Activated CD8-positive, alpha-beta T cell treated with anti-CD3 and anti-CD28 coated beads for 36 hours (primary cell): ENCODE data around the gene ATXN7L1. TPM values are rescaled to one million over a fixed set of nuclear protein-coding genes. Genes with fewer than 3 reads are reported as not detected.

Experiments used
- ATAC-seq: fragments of 200-7000 bp; cut with Tn5 transposase; one replicate; pipeline ENCODE4 v1.10.0; 2021; ENCODE audit warnings: mild to moderate bottlenecking, moderate library complexity
- CTCF ChIA-PET: fragments of 350-600 bp; sonication (Branson Sonifier 250); formaldehyde crosslinking; loops from one replicate; lab custom pipeline; 2021; ENCODE audit warnings: antibody characterized with exemption; lab: Charles Lee
- POLR2A ChIA-PET: fragments of 350-600 bp; sonication (Branson Sonifier 250); formaldehyde crosslinking; loops from one replicate; lab custom pipeline; 2021; ENCODE audit warnings: antibody characterized with exemption; lab: Charles Lee
- DNase-seq: peaks from one replicate; pipeline ENCODE4 v3.0.0-alpha.2; 2020
- H3K27ac Mint-ChIP-seq: one replicate; pipeline ENCODE4 v1.8.0; 2021; ENCODE audit warnings: mild to moderate bottlenecking, mixed read lengths
- H3K27me3 Mint-ChIP-seq: one replicate; pipeline ENCODE4 v1.8.0; 2021; ENCODE audit warnings: mixed read lengths
- H3K36me3 Mint-ChIP-seq: one replicate; pipeline ENCODE4 v1.8.0; 2021; ENCODE audit warnings: low read depth, mixed read lengths
- H3K4me1 Mint-ChIP-seq: one replicate; pipeline ENCODE4 v1.8.0; 2021; ENCODE audit warnings: low read depth, mixed read lengths
- H3K4me3 Mint-ChIP-seq: one replicate; pipeline ENCODE4 v1.8.0; 2021; ENCODE audit warnings: mild to moderate bottlenecking, moderate library complexity, mixed read lengths
- H3K9me3 Mint-ChIP-seq: one replicate; pipeline ENCODE4 v1.8.0; 2021; ENCODE audit warnings: mixed read lengths
- intact Hi-C: fragments of 100-400 bp; cut with micrococcal nuclease; formaldehyde crosslinking; loops from one replicate; pipeline ENCODE4 v1.10.0; 2022
- total RNA-seq, 2 experiments: library from RNA; stranded (reverse); gene quantifications; one replicate each; pipeline ENCODE4 v1.2.3, GENCODE V29; 2021
- TF ChIP-seq, protein P1 (sequence below): fragments of 200-600 bp; IDR thresholded peaks from one replicate; pipeline ENCODE4 v1.8.0; 2022; ENCODE audit warnings: antibody characterized with exemption, mild to moderate bottlenecking

ATXN7L1 gene
- total RNA-seq, 2 experiments from 2014 or later = 4.8 to 5.3 TPM

DNA sequence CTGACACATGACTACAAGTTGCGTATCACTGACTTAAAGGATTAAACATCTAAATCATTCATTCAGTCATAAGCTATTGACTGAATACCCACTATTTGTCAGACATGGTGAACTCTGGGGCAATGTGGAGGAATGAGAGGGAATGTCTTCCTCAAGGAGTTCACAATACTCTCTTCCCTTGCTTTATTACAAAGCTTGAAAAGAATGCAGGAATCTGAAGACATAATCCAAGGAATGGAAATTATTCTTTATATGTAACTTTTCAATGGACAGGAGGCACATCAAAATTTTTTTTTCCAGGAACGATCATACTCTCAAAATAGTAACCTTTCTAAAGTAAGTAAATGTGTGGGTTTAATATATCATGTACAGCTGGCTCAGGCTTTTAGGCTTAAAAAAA, 111.9 kb downstream of the ATXN7L1 start:
- no peak overlapping the region for H3K4me3 Mint-ChIP-seq
- POLR2A ChIA-PET = no interaction called here
- TF ChIP-seq, protein P1, sequence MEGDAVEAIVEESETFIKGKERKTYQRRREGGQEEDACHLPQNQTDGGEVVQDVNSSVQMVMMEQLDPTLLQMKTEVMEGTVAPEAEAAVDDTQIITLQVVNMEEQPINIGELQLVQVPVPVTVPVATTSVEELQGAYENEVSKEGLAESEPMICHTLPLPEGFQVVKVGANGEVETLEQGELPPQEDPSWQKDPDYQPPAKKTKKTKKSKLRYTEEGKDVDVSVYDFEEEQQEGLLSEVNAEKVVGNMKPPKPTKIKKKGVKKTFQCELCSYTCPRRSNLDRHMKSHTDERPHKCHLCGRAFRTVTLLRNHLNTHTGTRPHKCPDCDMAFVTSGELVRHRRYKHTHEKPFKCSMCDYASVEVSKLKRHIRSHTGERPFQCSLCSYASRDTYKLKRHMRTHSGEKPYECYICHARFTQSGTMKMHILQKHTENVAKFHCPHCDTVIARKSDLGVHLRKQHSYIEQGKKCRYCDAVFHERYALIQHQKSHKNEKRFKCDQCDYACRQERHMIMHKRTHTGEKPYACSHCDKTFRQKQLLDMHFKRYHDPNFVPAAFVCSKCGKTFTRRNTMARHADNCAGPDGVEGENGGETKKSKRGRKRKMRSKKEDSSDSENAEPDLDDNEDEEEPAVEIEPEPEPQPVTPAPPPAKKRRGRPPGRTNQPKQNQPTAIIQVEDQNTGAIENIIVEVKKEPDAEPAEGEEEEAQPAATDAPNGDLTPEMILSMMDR = no peak
- no peak for DNase-seq
- H3K27ac Mint-ChIP-seq = no peak overlapping the region
- H3K36me3 Mint-ChIP-seq = no peaks in the 10 kb centered on the region
- H3K9me3 Mint-ChIP-seq = no peaks in the 10 kb centered on the region
- CTCF ChIA-PET = interaction anchor here (0.9 to 10.2 kb wide), 13 partner anchors 13 to 282 kb away, joined by 3 to 85 read pairs (median 4); no protein-coding TSS in a partner anchor
- intact Hi-C loops = loop anchor here (5.0 kb wide), 2 partner anchors 113 to 243 kb away; partner anchors contain the start of gene ATXN7L1
- ATAC-seq = no peak
- H3K27me3 Mint-ChIP-seq = no peaks in the 10 kb centered on the region
- peaks cover 34% of the 10 kb centered on the region for H3K4me1 Mint-ChIP-seq

DNA sequence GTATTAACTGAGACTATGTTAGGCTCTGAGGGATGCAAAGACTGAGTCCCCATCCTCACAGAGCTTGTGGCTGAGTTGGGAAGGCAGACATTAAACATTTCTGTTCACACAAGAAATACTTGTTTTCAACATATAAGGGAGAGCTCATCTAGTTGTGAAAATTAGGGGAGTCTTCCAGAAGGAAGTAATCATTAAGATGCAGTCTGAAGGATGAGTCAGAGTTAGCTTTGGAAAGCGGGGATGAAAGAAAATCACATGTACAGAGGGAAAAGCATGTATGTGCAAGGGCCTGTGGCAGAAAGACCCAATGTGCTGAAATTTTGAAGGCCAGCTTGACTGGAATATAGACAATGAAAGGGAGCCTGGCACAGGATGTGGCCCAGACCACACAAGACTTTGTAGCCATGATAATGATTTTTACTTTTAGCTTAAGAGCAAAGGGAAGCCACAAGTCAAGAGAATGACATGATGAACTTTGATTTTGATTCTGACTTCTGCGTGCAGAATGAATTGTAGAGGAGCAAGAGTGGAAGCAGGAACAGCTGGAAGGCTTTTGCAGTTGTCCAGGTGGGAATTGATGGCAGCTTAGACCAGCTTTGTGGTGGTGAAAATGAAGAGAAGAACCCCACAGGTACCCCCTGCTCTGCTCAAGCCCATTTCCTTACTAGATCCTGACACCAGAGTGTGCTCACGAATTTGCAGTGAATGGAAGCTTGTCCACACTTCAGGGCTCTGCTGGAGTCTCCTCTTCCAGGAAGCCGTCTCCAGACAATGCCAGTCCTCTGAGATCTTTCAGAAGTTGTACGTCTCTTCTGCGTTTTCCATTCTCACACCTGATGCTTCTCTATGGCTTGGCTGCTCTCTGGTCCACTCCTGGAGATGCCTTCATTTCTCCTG, 115.6 kb downstream of the ATXN7L1 start:
- ATAC-seq = peak; percentile 76
- no peak overlapping the region for H3K27ac Mint-ChIP-seq
- no peak overlapping the region for H3K4me3 Mint-ChIP-seq
- peak; percentile 62 for DNase-seq
- ChIA-PET CTCF (interaction anchor here (0.6 to 10.2 kb wide), 63 partner anchors 9 to 405 kb away, joined by 3 to 85 read pairs (median 4); no protein-coding TSS in a partner anchor), POLR2A (interaction anchor here (0.6 to 1.2 kb wide), 2 partner anchors 70 to 249 kb away, joined by 3 read pairs; no protein-coding TSS in a partner anchor)
- intact Hi-C loops = loop anchor here (2.0 to 5.0 kb wide), 3 partner anchors 117 to 282 kb away; partner anchors contain the start of gene ATXN7L1
- H3K9me3 Mint-ChIP-seq = no peaks in the 10 kb centered on the region
- TF ChIP-seq, protein P1 = peak; percentile 19
- no peaks in the 10 kb centered on the region for H3K36me3 Mint-ChIP-seq
- H3K4me1 Mint-ChIP-seq = peaks cover 30% of the 10 kb centered on the region
- H3K27me3 Mint-ChIP-seq = no peaks in the 10 kb centered on the region

DNA sequence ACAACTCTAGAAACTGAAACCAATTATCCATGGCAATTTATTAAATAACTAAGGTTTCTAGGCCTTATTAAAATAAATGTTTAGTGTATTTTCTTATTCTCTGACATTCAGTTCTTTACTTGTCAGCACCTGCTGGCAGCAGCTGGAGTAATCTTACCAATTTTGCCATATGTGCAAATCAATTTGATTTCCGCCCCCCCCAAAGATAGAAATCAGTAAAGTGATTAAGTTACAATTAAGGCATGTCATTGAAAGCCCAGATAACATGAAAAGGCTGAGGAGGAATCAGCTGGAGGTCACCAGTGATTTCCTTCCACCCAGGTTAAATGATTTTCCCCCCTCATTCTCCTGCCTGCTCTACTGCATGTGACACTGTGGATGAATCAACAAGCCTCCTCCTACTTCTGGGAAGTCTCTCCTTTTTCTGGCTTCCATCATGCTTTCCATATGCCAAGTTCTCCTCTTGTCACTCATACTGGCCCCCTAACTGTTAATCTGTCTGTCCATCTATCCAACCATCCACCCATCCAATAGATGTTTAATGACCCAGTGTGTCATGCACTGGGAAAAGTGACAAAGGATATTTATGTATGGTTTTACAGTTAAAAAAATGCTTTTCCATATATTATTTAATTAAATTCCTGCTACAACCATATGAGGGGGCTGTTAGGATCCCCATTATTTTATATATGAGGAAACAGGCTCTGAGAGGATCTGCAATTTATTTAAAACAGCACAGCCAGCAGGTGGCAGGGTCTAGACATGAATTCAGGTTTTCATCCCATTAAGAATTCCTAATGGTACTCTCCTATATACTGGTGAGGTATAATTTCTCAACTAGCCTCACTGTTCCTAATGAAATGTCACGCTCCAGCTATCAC, 116.5 kb downstream of the ATXN7L1 start:
- Mint-ChIP-seq H3K27me3 (no peaks in the 10 kb centered on the region), H3K9me3 (no peaks in the 10 kb centered on the region), H3K4me3 (no peak overlapping the region), H3K4me1 (peaks cover 26% of the 10 kb centered on the region), H3K36me3 (no peaks in the 10 kb centered on the region), H3K27ac (no peak overlapping the region)
- CTCF ChIA-PET = interaction anchor here (0.6 to 10.2 kb wide), 57 partner anchors 8 to 395 kb away, joined by 3 to 85 read pairs (median 4); no protein-coding TSS in a partner anchor
- POLR2A ChIA-PET = interaction anchor here (0.6 to 1.2 kb wide), 3 partner anchors 65 to 320 kb away, joined by 3 to 4 read pairs (median 3); no protein-coding TSS in a partner anchor
- peak; percentile 40 for DNase-seq
- intact Hi-C loops = loop anchor here (2.0 to 5.0 kb wide), 4 partner anchors 108 to 283 kb away; partner anchors contain the start of gene ATXN7L1
- no peak for ATAC-seq
- TF ChIP-seq, protein P1 = peak; percentile 82

DNA sequence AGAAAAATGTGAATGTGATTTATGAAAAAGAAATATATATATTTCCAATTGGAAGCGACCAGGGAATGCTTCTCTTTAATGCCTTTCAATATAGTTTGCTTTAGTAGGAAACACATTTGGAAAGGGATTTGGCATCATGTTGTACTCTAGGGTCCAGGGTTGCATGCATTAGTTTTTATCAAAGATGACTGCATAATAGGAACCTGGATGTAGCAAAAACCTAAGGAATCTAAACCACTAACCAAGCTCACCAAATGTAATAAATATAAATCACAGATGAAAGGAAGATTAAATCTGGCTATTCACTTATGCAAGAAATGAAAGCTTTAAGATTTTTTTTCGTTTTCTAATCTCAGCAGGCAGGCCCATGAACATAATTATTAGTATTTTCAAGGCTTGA, 120.0 kb downstream of the ATXN7L1 start:
- Mint-ChIP-seq H3K4me1 (peaks cover 21% of the 10 kb centered on the region), H3K4me3 (no peak overlapping the region), H3K27ac (no peak overlapping the region), H3K9me3 (no peaks in the 10 kb centered on the region), H3K27me3 (no peaks in the 10 kb centered on the region), H3K36me3 (no peaks in the 10 kb centered on the region)
- DNase-seq = no peak
- no peak for ATAC-seq
- ChIA-PET POLR2A (interaction anchor here (0.9 kb wide), 1 partner anchor 13 kb away, joined by 3 read pairs; no protein-coding TSS in a partner anchor), CTCF (interaction anchor here (1.0 to 1.2 kb wide), 4 partner anchors 13 to 255 kb away, joined by 3 read pairs; no protein-coding TSS in a partner anchor)
- intact Hi-C loops = loop anchor here (5.0 kb wide), 1 partner anchor 104 kb away; no protein-coding TSS in a partner anchor
- TF ChIP-seq, protein P1 = no peak
